Stimulated activated CD4-positive, alpha-beta T cell treated with anti-CD3 and anti-CD28 coated beads, Interleukin-2, amount 100 ng/mL, for 24 hours (primary cell): ENCODE measurements around the gene APC2.
A peak's percentile ranks its signal among the peaks of the same experiment; 100 is the strongest.
"Not testable (repeated sequence)": the region's sequence is repeated elsewhere in the genome, so short reads cannot be mapped to it uniquely, and the experiment has no call there.

Experiments
- DNase-seq, 2 donors: peaks; one replicate each; pipeline ENCODE4 v3.0.0-alpha.2; 2020

APC2 gene

DNA sequence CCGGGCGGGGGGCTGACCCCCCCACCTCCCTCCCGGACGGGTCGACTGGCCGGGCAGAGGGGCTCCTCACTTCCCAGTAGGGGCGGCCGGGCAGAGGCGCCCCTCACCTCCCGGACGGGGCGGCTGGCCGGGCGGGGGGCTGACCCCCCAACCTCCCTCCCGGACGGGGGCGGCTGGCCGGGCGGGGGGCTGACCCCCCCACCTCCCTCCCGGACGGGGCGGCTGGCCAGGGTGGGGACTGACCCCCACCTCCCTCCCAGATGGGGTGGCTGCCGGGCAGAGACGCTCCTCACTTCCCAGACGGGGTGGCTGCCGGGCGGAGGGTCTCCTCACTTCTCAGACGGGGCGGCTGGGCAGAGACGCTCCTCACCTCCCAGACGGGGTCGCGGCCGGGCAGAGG lies 49.3 kb downstream of the APC2 start:
- DNase-seq, result not testable (repeated sequence)

DNA sequence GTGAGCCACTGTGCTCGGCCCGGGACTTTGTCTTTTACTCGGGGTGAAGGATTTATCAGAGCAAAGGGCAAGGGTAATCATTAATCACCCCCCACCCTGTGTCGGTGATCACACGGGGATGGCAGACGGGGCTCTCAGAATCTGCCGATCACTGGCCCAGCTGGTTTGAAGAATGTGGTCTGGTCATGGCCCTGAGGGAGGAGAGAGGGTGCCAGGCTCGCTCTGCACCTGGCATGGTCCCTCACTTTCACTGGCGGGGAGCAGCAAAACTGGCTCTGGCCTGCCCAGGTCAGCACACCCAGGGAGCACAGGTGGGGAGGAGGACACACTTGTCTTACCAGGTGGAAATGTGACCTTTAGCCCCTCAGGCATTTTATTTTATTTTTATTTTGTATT lies 51.3 kb downstream of the APC2 start:
- no peak for DNase-seq

DNA sequence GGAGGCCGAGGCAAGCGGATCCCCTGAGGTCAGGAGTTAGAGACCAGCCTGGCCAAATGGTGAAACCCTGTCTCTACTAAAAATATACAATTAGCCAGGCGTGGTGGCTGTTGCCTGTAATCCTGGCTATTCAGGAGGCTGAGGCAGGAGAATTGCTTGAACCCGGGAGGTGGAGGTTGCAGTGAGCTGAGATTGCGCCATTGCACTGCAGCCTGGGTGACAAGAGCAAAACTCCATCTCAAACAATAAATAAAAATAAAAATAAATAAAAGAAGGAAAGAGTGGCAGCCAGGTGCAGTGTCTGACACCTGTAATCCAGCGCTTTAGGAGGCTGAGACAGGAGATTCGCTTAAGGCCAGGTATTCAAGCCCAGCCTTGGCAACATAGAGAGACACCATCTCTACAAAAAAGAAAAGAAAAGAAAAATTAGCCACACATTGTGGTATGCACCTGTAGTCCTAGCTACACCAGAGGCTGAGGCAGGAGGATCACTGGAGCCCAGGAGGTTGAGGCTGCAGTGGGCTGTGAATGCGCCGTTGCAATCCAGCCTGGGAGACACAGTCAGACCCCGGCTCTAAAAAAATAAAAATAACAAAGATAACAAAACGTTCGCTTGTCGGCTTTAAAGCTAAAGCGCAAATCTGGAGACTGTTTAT lies 52.6 kb downstream of the APC2 start:
- no peak for DNase-seq

DNA sequence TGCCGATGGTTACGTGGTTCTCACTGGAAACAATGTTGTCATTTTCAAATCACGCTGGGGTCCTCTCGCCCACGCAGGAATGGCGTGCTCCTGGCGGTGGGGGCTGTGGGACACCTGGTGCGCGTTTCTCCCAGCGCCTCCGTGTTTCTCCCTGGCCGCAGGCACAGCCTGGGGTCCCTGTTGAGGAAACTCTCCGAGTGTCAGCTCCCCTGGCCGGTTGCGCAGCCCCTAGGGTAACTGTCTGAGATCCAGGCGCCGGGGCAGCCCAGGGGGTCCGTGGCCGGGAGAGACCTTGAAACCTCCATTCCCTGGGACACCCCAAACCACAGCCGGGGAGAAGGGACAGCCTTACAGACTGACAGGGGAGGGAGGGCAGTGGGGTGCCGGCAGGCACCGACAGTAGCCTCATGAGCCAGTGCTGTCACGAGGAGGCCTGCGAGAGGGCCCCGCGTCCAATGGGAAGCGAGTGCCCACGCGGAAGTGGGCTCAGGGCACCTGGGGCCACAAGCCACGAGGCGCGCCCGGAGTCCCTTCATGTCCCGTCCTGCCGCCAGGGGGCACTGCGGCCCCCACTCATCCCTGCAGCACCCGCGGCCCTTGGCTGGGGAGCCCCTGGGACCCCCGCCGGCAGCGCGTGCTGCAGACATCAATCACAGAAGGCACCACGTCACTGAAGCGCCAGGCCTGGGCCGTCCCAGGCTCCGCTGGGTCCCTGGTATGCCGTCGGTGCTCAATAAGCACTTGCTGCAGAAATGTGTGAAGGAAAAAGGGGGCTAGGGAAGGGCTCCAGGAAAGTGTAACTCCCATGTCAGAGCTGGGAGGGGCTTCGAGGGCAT lies 53.4 kb downstream of the APC2 start:
- DNase-seq, result peak; percentile 79 to 82

DNA sequence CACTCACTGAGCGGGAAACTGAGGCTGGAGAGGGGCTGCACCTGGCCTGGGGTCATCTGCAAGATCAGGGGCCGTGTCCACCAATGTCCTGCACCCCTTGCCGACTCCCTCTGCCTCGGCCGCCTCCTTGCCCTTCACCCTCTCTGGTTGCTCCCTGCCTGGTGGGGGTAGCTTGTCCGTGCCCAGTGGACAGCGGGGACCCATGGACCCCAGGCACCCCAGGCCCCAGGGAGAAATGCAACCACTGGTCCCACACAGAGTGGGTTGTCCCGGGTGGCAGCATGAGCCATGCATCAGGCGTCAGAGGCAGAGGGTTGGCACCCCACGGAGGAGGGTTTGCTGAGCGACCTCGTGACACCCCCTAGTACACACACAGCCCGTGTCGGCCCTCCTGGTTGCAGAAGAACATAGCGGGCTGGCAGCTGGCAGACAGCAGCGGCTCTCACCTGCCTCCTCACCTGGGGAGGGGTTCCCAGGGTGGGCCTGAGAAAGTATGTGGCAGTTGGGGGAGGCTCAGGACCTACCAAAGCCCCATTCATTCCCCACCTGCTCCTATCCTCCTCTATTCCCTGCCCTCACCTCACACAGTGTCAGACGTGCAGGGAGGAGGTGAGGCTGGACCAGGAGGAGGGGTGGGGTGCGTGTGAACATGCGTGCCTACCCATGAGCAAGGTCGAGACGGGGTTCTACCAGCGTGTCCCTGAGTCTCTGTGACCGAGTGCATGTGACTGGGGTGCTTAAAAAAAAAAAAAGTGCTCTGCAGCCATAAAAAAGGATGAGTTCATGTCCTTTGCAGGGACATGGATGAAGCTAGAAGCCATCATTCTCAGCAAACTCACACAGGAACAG lies 54.2 kb downstream of the APC2 start:
- no peak for DNase-seq

DNA sequence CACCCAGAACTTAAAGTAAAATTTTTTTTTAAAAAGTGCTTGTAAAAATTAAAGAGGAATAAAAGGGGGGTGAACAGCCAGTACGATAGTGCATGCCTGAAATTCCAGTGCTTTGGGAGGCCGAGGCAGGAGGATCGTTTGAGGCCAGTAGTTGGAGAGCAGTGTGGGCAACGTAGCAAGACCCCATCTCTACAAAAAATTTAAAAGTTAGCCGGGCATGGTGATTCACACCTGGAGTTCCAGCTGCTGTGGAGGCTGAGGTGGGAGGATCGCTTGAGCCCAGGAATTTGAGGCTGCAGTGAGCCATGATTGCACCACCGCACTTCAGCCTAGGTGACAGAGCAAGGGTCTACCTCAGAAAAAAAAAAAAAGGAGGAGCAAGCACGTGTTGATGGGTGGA lies 55.1 kb downstream of the APC2 start:
- no peak for DNase-seq

DNA sequence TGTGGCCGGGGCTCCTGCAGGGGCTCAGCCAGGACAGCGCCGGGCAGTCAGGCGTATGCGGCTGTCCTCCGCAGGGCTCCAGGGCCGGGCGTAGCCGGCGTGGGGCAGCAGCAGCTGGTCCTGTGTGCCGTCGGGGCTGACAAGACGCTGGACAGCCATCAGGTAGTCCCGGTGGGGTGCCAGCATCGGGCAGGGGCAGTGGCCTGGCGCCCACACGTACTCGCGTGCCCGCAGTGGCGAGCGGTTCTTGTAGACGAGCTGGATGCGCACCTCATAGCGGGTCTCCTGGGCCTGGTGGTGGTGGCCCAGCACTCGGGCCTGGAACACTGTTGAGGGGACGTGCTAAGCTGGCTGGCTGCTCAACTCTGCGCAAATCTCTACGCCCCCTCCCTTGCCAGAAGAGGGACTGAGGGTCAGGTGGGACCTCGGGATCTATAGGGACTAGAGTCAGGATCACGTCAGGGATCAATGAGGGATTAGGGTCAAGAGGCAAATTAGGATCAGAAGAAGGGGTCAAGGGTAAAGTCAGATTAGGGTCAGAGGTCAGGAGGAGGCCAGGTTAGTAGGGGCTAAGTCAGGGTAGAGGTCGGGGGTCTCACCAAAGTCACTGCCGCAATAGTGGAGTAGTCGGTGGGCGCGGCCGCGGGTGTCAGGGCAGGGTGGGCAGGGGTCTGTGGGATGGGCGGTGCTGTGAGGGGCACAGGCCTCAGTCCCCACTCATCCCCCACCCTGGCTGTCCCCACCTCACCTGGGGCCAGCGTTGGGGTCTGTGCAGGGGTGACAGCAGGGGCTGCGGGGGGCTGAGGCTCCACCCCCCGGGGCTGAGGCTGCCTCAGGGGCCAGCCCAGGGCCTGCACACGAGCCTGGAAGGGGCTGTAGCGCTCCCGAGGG lies 56.3 kb downstream of the APC2 start:
- no peak for DNase-seq

DNA sequence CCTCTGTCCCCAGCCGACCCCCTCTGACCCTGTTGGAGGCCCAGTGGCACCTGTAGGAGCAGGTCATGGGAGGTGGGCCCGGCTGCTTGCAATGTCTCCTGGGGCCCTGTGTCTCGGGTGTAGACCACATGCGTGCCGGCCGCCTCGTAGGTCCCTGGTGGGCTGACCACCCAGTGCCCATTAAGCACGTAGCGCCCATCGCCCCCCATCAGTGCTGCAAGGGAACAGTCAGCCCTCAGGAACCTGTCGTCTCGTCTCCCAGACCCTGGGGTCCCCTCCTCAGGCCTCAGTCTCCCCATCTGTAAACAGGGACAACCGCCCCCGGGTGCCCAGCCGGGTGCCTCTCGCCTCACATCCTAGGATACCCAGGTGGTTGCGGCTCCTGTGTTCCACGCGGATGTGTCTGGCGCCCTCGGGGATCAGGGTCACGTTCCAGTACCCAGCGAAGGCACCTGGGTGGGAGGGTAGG lies 57.3 kb downstream of the APC2 start:
- no peak for DNase-seq

DNA sequence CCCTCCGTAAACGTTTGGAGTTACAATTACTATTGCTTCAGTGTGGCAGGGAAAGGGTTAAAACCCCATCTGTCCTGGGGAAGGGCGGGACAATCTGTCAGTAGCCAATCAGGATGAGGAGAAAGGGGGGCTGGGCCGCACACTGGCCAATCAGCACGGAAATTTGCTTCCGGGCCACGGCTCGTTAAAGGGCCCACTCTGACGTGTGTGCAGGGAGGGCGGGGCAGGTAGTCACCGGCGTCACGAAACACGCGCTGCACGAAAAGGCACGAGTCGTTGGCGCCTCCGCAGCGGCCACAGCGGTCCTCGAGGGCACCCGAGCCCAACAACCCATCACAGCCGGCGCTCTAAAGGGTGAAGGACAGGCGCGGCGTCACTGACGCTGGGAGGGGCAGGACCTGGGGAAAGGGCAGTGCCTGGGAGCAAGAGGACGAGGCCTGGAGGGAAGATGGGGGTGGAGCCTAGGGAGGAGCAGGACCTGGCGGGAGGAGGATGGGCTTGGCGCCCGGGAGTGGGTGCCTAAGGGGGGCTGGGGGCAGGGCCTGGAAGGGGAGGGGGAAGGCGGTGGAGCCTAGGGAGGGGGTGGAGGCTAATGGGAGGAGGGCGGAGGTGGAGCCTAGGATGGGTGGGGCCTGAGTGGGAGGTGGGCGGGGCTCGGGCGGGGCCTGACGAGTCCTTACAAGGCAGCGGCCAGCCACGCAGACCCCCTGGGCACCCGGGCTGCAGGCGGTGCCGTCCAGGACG lies 58.0 kb downstream of the APC2 start:
- peak; percentile 89 to 93 for DNase-seq

DNA sequence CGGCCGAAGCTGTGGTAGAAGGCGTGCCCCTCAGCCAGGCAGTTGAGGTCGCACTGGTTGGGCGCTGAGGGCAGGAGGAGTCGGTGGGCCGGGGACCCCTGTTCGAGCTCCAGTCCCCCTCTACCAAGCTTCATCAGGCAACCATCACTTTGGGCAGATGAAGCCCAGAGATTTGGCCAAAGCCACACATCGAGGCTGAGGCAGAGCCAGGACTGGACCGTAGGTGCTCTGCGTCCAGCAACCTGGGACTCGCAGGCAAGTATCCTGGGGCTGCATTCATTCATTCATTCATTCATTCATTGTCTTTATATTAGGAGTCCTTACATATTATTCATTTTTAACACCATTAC lies 58.6 kb downstream of the APC2 start:
- DNase-seq, result no peak

DNA sequence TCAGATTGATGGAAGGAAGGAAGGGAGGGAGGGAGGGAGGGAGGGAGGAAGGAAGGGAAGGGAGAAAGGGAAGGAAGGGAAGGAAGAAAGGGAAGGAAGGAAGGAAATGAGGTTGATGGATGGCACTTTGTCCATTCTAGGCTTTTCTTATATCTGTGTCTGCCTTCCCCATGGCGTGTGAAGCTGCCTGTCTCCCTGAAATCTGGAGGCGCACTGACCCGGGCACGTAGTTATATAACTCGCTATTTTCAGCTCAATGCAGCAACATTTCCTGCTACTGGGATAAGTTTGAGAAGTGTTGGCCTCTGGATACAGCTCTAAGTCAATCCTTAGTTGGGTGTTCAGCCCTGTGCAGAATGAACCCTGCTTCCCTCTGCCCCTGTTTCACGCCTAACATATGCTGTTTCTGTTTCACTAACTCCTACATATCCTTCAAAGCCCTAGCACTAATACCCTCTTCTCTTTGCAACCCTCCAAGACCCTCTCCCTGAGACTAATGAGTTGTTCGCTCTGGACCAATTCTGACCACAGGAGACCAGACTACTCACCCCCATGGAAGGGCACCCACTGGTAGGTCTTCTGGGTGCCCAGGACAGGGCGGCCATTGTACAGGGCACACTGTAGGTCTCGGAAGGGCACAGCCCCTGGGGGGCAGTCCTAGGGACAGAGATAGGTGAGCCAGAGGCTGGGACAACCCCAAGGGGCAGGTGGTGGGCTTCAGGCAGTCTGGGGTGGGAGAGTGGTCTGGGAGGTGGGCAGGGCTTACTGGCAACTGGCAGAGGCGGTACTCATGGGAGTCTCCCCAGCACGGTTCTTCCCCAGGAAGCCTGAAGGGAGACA lies 59.9 kb downstream of the APC2 start:
- DNase-seq, result no peak

DNA sequence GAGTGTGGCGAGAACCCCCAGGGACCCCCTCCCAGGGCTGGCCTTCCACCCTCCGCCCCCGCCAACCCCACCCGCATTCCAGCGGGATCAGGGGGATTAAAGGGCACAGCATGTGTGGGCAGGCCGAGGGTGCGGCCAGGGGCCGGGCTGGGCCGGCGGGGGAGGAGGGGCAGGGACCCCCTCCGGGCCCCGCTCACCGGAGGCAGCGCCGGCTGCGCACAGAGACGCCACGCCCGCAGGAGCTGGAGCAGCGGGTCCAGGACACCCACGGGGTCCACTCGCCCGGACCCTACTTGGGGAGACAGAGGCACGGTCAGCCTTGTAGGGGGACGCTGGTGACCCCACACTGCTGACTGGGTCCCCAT lies 60.5 kb downstream of the APC2 start:
- DNase-seq, result no peak

DNA sequence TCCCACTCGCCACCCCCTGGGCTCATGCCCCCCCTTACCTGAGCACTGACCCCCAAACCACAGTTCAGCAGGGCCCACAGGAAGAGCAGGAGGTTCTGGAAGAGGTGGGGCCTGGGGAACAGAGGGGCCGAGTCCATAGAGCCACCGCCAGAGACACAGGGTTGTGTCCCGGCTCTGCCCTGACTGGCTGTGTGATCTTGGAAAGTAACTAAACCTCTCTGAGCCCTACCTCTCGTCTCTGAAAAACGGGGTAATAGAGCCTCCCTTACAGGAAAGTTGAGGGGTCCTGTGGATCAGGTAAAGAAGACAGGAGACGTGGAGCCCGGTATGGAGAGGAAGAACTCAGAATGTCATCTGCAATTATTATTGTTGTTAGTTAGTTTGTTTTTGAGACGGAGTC lies 60.9 kb downstream of the APC2 start:
- DNase-seq, result no peak

DNA sequence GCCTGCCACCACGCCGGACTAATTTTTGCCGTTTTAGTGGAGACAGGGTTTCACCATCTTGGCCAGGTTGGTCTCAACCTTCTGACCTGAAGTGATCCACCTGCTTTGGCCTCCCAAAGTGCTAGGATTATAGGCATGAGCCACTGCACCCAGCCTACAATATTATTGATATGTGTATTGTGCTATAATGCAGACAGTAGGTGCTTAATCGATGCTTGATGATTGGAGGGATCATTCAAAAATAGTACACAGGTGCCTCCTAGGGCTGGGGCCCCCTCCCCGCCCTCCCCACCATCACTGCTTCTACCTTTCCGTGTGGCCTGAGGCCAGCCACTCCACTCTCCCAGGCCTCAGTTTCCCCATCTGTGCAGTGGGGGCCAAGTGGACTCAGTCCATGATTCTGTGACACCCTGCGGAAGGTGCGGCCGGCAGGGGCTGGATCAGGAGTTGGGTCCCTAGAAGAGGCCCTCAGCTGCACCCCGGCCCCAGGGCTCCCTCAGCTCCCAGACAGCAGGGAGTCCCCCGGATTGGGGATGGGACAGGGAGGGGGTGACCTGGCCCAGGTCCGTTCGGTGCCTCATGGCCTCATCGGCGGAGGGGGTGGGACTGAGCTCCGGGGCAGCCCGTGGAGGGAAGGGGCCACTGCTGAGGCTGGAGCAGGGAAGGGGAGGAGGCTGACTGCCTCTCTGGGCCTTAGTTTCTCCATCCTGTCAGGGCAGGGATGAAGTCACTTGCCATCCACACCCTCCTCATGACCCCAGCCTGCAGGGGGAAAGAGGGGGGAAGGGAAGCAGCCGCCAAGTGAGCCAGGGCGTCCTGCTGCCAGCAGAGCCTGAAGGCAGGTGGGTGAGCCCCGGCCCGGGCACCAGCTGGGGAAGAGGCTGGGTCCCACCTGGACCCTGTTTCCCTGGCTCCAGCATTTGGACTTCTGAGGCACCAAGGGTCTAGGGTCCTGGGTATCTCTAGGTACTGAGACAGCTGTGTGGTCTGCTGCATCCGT lies 61.7 kb downstream of the APC2 start:
- no peak for DNase-seq

DNA sequence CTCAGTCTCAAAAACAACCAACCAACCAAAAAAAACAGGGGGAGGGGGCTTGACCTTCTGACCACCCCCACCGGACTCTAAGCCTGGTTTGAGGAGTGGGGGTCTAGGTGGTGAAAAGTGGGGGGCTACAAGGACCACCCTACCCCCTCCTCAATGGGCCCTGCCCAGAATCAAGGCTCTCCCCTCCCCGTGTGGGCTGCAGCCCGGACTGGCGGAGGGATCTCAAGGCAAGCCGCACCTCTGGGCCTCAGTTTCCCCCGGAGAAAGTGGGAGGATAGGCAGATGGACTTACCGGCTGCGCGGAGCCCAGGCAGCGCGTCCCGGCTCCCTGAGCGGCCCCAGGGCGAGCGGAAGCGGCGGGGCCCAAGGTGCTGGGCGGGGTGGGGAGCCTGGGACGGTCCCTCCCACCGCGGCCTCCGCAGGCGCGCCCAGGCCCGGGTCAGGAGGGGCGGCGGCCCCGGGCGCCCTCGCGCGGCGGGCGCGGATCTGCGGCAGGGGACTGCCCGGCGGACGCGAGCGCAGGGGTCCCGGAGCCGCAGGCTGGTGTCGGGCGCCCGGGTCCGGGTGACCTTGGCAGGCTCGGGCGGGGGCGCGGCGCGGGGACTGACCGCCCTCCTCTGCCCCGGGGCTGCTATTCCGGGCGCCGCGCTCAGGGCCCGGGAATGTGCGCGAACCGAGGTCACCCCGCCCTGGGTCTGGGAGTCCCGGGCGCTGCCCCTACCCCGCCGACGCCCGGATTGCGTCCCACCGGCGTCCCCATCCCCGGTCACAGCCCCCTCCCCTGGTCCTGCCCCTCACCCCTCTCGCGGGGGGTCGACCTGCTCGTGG lies 63.0 kb downstream of the APC2 start, which contains the start of gene ADAMTSL5:
Gene ADAMTSL5, minus strand, starts transcription at position 349 of the 828 bp plus-strand sequence. CDS start 2,076 bp downstream, outside the sequence.
- peak; percentile 74 to 83 for DNase-seq

DNA sequence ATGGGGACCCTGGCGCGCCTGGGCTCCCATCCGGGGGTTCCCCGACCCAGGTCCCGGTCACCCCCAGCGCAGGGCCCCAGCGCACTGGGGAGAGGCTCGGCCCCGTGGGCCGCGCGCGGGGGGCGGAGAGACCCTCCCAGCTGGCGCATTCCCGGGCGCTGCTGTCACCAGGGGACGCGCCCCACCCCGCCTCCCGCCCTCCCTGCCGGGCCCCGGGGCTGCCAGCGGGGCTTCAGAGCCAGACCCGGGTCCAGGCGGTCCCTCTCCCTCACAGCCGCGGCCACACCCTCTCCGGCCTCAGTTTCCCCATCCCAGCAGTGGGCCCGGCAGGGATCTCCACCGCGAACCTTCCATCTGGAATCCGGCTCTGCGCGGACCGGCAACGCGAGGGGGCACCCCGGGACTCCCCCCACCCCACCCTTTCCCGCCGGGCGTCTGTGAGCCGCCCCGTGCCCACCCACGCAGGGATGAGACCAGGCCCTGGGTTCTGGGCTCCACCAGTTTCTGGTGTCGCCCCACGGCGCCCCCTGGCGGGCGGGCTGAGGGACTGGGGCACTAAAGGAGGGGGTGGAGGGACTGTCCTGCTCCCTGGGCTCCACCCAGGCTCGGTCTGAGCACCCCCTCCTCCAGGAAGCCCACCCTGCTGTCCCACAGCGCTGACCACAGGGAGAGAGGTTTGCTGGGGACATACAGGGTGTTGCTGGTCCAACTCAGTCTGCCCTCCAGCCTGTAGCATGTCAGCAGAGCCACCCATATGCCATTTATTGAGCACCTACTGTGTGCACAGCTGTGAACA lies 63.8 kb downstream of the APC2 start:
- DNase-seq, result peak; percentile 75 to 76

DNA sequence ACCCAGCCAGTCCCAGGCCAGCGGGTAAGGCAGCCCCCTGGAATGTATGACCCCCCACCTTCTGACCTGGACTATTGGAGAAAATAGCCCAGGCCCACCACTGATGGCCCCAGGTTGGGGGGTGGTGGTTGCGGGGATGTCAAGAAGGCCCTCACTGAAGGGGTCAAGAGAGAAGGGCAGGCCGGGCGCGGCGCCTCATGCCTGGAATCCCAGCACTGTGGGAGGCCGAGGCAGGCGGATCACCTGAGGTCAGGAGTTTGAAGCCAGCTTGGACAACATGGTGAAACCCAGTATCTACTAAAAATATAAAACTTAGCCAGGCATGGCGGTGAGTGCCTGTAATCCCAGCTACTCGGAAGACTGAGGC lies 64.4 kb downstream of the APC2 start:
- DNase-seq, result no peak
